Stimulated activated naive CD4-positive, alpha-beta T cell treated with Interleukin-2 at 50 U/mL for 16 hours (primary cell): ENCODE measurements around the gene RPS19.

Experiments used
- DNase-seq: peaks from one replicate; lab custom pipeline; 2025; lab: John Stamatoyannopoulos, UW

The RPS19 gene

GRCh38 chr19:41915021-41915775 is 55.1 kb downstream of the RPS19 start:
- no peak for DNase-seq

DNA sequence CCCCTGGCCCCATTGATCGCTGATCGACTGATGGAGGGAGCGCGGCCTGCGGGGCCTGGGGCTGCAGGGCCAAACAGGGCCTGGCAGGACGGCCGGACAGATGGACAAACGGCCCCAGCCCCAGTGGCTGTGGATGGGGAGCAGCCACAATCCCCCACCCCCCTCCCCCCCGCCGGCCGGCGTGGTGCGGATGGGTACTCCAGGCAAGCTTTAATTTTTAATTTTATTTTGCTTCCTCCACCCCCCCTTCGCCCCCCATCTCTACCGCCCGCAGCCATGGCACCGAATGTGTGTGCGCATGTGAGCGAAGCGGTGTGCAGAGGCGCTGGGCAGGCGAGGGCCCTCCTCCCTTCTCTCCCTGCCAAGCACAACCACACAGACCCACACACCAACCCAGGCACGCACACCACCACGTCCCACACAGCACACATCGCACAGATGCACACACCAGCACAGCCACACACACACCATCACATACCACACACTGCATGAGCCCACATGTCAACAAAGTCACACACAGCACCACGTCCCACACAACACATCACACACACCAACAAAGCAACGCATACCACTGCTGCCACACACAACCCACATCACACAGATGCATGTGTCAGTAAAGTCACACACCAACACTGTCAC is 55.8 kb downstream of the RPS19 start:
- no peak for DNase-seq

- DNase-seq: no peak
Measured at GRCh38 chr19:41917676-41918075, 57.6 kb downstream of the RPS19 start.

GRCh38 chr19:41918095-41918494 is 58.0 kb downstream of the RPS19 start:
- no peak for DNase-seq

DNA sequence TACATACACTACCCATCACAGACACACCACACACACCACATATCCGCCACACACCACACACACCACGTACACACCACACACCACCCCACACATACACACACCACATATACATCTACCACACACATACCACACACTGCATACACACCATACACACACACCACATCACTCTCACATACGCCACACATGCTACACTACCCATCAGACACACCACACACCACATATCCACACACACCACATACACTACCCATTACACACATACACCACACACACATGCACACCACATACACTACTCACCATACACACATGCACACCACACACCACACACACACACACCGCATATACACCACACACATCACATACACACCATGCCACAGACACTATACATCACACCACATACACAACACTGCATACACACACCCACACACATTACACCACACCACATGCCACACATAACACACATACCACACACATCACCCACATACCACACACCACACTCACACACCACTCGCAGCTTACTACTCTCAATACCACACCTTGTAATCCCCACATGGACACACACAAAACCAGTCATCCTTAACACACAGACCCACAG is 58.7 kb downstream of the RPS19 start:
- no peak for DNase-seq

- DNase-seq: no peak
Measured at GRCh38 chr19:41919948-41920712, 60.1 kb downstream of the RPS19 start.

GRCh38 chr19:41920882-41921576 is 61.0 kb downstream of the RPS19 start:
- DNase-seq: no peak

GRCh38 chr19:41921577-41922576 is 61.8 kb downstream of the RPS19 start:
- no peak for DNase-seq
